CD4-positive, alpha-beta T cell treated with Interleukin-15 for 4 hours (primary cell): Measurements from ENCODE around the gene LRPAP1.
"Not testable (repeated sequence)": the region's sequence is repeated elsewhere in the genome, so short reads cannot be mapped to it uniquely, and the experiment has no call there.

Experiments
- DNase-seq: peaks from one replicate; pipeline ENCODE4 v3.0.0-alpha.2; 2020; ENCODE audit warnings: low spot score

LRPAP1 gene

DNA sequence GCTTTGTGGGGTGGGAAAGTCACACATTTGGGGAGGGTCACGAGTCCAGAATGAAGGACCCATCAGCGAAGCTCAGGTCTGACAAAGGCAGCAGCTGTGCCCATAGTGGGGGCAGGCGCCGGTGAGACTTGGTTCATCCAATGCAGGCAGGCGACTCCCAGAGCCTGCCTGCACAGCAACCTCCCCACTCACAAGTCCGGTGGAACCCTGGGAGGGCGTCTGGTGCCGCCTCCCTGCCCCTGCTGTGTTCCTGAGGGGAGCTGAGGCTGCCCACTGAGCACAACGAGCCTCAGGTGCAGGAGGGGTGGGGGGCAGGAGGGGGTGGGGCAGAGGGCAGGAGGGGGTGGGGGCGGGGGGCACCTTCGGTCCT lies 13.7 kb downstream of the LRPAP1 start:
- no peak for DNase-seq

DNA sequence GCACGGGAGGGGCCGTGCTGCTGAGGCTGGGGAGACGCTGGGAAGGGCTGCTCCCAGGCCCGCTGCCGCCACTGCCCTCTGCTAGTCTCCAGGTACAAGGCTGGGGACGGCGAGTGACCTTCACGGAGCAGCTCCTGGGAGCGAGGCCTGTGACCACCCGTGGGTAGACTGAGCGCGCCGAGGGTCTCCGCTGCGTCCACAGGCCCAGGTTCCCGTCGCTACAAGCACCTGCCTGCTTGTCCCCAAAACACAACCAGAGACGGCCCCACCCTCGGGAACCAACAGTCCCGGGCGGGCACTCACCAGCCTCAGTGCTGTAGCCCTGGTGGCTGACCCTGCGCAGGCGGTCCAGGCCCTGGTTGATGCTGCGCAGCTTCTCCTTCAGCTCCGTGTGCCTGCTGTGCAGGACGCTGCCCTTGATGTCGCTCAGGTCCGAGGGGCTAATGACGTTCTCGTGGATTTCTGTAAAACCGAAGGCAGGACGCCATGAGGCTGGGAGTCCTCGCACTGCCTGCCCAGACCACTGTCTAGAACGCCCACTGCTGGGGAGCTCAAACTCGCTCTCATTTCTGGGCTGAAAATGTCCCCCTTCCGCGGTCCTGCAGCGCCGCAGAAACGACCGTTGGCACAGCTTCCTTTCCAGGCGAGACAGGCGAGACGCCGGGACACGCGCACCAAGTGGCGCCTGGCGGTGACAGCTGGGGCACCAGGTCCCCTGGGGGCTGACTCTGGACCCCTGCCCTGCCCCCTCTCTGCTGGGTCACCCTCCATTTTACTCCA lies 14.3 kb downstream of the LRPAP1 start:
- DNase-seq, result no peak

DNA sequence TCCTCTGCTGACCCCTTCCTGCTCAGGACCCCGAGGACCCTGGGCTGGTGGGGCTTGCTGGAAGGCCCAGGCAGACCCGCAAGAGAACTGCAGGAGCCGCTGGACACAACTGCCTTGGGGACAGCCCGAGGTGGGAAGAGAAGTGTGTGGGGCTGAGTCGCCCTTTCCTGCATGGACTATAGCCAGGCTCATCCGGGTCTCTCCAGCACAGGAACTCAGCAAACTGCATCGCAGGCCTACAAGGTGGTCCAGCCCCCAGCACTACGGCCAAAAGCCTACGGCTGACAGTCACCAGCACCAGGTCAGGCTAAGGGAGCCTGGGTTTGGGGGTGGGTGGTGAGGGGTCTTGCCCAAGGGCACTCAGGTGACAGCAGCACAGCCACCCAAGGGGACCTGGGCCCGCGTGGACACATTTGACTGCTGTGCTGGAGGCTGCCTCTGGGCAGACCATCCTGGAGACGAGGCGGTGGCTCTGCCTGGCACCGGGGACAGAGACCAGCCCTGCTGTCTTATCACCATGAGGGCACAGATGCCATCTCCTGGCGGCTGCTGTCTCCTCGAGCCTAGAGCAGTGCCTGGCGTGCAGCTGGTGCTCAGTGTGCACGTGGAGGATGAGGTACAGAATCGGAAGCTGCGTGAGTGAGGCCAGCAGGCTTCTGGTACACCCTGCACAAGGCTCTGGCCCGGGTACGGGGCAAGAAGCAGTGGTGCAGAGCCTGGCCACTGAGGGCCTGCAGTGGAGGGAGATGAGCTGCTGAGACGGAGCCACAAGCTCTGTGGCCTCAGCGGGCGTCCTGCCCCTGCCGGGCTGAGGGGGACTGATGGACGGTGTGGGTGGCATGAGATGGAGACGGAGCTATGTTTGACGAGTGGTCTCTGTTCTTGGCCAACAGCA lies 15.1 kb downstream of the LRPAP1 start:
- DNase-seq, result no peak

DNA sequence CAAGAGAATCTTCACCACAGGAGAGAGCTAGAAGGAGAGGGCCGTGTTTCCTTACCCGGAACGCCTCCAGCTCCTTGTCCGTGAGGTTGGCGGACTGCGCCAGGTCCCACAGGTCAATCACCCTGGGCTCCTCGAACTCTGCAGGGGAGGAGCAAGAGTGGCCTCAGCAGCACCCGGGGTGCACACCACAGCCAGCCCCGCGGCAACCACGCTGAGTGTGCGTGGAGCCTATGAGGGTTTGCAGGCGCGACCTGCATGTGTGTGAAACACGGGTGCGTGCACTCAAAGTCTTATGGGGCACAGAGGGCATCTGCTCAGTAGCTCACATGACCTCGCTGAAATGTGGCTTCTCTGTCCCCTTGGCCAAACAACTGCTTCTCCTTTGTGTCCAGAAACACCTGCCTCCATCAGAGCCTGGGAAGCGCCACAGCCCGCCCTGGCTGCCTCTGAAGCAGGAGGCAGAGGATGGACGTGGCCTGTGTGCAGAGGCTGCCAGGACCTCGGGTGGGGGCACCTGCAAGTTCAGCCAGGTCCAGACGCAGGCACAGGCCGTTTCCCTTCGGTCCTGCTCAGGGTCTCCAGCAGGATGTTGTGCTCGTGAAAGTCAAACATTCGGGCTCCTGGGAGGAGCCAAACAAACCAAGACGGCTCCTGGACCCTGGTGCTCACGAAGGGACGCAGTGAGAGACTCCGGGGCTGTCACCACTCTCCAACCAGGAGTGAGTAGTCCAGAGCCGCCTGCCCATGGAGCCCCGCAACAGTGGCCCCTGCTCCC lies 16.0 kb downstream of the LRPAP1 start:
- DNase-seq, result no peak

DNA sequence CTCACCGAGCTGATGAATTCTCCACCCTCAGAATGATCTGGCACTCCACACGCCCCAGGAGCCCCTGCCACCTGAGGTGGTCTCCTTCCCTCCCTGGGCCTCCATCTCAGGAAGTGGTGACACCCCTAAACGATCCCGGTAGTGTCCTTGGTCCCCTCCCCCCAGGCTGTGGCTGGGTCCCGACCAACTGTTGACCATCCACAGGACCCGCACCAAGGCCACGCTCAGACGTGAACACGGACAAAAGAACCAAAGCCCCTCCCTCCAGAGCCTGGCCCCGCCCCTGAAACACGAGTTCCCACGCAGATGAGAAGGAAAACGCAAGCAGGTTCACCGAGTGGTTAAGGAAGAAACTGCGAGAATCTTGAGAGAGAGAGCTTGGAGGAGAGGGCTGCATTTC lies 16.6 kb downstream of the LRPAP1 start:
- DNase-seq, result no peak

DNA sequence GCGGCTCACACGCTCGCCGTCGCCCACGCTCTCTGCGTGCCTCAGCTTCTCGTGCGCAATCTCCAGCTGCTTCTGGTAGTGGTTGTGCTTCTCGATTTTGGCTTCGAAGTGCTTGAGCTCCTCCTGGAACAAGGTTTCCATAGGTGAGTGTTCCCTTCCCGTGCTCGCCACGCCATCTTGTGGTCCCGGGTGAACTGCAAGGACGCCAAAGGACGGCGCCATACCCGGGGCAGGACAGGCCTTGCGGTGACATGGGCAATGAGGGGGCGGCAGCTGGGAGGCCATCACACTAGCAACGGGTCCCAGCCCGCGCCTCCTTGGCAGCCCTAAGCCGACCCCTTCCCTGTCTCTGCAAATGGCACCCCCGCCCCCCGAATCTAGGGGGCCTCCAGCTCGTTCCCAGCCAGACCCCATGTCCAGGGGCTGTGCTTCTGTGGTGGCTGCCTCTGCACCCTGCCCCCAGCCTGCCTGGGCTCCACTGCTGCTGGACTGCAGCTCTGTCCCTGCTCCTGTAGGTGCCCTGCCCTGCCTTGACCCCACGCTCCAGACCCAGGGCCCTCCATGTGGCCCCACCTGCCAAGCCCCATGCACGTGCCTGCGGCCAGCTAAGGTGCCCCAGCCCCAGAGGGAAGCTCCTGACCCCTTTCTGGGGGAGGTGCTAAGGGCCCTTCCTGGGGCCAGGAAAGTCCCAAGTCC lies 17.3 kb downstream of the LRPAP1 start:
- DNase-seq, result no peak

DNA sequence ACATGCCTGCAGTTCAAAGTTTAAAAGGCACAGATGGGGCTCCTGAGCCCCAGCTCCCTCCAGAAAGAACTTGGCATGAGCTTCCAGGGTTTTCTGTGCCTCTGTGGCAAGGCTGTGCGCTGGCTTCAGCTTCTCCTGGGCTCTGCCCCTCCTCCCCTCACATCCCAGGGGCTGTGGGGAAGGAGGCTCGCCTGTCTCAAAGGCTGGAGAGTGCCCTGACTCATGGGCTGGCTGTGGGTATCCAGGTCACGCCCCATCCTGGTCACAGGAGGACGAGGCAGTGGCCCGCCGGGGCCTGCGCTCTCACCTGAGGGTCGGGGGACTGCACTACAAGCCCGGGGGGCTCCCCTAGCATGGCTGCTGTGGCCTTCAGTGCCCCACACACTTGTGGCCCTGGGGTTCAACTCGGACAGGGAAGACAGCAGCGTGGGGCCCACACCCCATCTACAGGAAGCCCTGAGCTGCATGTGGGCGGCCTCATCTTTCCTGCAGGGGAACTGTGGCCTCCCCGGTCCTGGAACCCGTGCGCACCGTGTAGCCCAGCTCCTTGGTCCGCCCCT lies 17.9 kb downstream of the LRPAP1 start:
- DNase-seq, result no peak

DNA sequence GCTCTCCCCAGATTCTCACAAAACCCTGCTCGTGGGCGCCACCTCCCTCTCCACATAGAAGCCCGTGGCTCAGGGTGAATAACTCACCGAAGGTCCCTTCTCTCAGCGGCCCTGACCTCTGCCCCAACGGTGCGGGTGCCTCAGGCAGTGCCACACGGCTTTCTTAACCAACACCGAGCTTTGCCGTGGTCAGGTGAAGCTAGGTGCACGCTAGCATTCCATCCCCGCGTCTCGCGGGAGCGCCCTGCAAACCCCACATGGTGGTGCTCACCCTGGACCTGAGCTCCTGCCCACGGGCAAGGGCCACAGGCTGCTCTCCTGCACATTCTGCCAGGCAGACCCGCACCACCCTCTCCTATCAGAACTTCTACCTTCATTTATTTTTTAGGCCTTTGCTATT lies 18.4 kb downstream of the LRPAP1 start:
- no peak for DNase-seq

DNA sequence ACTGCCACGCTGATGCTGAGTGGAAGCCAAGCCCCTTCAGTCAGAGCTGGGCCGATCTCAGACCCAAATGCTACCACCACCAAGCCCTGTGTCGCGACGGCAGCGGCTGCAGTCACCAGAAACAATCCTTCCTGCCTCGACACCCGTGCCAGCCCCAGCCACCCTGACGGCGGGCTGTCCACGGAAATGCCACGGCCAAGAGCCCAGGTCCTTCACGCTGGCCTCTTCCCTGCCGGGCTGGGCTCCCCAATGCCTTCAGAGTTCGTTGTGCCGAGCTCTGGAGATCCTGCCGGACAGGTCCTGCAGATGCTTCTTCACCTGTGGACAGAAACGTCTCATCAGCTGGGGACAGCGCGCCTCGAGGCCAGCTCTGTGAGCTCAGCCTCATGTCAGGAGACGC lies 19.5 kb downstream of the LRPAP1 start:
- DNase-seq, result no peak

DNA sequence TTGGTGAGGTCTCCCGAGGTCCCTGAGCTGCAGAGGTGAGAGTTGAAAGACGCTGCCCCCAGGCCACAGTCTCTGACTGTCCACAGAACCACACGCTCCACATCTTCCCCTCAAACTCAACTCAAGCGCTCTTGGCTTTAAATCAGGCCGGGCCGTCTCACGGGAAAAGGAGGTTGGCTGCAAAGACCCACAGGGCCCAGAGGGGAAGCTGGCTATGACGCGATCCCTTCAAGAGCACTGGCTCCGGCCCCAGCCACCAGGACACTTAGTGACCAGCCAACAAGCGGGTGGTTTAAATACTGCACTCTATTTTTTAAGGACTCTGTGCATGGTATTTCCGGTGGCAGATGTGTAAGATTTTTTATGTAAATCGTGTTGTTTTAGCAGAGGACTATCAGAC lies 19.9 kb downstream of the LRPAP1 start:
- no peak for DNase-seq

DNA sequence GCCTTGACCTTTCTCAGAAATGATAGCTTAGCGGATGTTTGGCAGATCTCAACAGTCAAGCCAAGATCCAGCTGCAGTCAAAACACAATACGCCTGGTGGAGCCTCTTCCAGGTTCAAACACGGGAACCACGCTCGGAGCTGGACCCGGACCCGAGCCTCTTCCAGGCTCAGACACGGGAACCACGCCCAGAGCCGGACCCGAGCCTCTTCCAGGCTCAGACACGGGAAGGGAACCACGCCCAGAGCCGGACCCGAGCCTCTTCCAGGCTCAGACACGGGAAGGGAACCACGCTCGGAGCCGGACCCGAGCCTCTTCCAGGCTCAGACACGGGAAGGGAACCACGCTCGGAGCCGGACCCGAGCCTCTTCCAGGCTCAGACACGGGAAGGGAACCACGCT lies 20.6 kb downstream of the LRPAP1 start:
- DNase-seq, result not testable (repeated sequence)

DNA sequence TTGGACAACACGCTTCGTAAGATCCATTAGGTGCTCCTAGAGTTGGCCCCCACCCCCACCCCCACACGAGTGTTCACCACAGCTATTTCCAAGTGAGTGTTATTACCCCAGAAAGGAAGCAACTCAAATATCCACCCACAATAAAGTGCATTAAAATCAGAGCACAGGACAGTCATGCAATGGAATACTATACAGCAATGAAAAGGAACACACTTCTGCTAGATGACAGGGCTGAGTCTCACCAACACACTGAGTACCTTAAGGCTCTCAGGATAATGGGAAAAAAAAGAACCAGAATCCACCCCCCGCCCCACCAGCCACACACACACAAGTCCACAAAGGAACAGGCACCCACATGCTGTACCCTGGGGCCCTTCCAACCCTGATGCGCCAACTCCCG lies 21.0 kb downstream of the LRPAP1 start:
- DNase-seq, result no peak

DNA sequence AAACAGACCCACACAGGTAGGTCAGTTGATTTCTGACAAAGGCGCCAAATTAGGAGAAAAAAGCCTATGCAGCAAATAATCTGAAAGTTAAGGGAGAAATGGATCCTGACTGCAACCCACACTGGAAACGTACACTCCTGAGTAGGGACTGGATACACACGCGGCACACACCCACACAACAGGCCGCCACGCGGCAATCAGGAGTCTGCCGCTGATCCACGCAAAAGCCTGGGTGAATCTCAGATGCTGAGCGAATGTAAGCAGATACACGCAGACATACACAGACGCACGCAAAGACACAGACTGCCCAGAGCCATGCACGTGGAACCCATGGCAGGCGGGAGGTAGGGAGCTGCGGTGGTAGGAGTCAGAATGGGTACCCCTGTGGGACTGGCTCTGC lies 21.7 kb downstream of the LRPAP1 start:
- DNase-seq, result no peak

DNA sequence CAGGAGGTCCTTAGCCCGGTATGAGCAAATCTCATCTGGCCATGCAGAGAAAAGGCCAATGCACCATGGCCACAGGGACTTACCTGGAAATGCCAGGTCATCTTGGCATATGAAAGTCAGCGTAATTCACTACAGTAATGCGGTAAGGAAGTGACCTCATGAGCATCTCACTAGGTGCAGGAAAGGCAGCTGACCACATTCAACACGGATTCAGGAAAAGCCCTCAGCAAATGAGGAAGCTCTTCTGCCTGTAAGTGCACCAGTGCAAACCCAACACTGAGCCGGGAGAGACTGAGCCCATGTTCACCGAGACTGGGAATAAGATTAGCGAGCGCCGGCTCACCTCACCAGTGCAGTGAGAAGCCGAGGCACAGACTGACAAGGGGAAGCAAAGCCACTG lies 23.7 kb downstream of the LRPAP1 start:
- no peak for DNase-seq

DNA sequence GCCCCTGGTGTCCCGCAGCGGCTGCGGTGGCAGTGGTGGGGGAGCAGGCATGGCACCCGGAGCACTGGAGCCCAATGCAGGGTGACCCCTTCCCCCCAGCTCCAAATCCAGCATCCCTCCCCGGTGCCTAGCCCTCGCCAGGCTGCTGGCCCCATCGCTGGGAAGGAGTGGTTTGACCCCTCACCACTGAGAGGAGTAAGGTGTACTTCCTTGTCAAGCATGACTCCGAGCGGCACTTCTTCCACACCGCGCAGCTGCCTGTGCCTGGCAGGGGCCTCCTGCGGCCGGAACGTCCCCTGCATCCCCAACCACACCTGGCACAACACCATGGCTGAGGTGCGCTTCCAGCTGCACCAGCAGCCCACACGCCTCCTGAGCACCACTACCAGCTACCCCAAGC lies 27.0 kb downstream of the LRPAP1 start:
- DNase-seq, result no peak

DNA sequence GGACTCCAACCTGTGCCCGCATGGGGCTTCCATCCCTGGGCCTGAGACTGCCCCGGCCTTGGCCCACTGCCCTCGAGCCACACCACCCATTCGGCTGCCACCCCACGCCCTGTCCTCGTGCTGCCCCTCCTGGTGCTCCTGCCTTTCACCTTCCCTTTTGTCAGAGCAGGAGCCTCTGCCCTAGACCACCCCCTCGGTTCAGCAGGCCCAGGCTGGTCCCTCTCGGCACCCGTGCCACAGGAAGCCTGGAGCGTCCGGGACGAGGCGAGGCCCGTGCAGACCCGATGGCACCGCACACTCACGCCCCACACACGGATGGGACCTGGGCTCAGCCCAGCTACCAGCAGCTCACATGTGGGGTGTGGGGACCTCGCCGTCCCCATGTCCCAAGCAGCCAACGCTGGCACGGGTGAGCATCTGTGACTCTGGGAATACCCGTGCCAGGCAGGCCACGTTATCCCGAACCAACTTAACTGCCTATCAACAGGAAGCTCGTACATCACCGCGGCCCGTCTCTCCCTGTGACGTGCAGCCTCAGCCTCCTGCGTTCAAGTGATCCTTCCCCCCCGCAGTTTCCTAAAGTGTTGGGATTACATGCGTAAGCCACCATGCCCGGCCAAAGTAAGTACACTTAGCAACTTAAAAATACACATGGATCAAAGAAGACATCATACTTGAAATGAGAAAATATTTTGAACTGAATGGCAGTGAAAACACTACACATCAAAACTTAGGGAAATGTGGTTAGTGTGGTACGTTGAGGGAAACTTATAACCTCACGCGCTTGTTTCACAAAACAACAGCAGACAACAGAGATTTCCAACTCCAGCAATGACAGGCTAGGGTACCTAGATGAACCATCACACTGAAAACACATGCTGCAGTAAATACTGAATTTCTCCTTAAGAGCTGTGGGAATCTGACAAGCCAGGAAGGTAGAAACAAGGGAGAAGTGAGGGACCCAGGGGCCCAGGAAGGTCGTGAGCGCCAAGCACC lies 29.0 kb downstream of the LRPAP1 start:
- no peak for DNase-seq

DNA sequence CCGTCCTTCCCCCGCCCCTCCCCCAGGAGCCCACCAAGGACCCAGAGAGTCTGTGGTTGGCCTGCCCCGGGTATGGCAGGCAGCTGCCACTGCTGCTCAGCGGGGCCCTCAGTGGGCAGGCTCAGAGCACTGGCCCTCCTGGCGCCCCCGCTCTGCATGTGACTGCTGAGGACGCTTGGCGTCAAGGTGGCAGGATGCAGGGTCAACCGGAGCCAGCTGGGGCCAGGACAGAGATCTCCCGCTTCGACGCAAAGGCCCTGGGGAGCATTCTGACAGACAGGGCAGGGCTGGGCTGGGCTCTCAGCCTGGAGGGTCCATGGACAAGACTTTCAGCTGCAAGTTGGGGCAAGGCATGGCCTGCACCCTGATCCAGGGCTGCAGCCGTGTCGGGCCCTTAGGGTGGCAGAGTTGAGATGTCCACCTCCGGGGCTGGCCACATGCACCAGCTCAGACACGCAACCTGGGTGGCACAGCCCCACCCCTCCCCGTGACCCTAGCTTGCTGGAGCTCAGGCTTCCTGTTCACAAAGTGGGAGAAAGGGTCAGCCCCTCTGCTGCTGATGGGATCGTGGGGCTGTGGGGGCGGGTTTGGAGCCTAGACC lies 30.3 kb downstream of the LRPAP1 start:
- DNase-seq, result no peak

DNA sequence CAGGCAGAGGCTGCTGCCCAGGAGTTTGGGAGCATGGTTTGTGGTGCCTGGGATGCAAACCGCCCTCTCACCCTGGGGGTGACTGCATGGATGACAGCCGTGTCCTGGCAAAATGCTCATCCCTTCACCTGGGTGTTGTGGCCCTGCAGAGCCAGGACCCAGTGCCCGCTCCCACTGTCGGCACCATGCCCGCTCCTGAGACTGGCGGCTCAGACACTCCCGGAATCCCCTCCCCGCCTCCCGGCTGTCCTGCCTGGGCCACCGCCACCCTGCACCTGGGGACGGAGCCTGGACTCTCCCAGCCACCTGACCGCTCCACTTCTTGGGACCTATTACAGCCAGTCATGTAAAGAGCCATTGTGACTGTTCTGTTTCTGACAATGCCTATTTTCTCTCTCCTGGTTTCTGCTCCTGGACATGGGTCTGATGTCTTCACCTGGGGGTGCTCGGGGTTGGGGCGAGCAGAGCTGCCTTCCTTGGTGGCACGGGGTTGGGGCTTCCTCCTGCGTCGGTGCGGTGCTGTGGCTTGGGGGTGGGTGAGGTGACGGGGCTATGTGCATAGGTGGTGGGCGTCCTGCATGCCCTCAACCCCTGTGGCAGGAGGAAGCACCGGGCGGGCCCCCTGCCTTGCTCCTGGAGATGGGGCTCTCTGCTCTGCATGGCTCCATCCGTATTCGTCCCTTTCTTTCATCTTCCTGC lies 30.9 kb downstream of the LRPAP1 start:
- no peak for DNase-seq

DNA sequence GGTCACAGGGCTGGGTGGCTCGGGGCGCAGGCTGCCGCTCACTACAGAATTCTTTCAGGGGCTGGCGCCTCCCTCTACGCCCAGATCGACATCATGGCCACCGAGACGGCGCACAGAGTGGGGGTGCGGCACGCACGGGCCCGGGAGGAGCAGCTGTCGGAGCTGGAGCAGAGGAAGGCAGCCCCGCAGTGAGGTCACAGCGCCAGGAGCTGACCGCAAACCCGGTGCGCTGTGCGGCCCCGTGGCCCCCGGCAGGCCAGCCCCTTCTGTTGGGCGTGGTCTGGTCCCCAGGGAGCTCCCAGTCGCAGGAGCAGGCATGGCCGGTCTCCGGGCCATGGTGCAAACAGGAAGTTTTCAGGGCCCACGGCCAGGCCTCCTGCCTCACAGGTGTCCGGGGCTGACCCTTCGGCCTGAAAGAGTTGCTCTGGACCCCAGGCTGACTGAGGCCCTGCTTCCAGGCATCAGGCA lies 31.6 kb downstream of the LRPAP1 start:
- no peak for DNase-seq
